GM19193 (cell line): ENCODE measurements around the gene INAFM2.
A peak's percentile ranks its signal among the peaks of the same experiment; 100 is the strongest.

Experiments used
- POLR2A ChIP-seq: IDR thresholded peaks from 4 replicates; pipeline ENCODE4 v1.6.1; 2011; ENCODE audit not compliant: insufficient read depth, insufficient read length; ENCODE audit errors: extremely low read depth

INAFM2 gene

GRCh38 chr15:40295877-40296560 is 27.5 kb upstream of the INAFM2 start:
- TF ChIP-seq POLR2A: no peak

GRCh38 chr15:40296561-40297230 is 26.8 kb upstream of the INAFM2 start:
- TF ChIP-seq POLR2A: no peak

DNA sequence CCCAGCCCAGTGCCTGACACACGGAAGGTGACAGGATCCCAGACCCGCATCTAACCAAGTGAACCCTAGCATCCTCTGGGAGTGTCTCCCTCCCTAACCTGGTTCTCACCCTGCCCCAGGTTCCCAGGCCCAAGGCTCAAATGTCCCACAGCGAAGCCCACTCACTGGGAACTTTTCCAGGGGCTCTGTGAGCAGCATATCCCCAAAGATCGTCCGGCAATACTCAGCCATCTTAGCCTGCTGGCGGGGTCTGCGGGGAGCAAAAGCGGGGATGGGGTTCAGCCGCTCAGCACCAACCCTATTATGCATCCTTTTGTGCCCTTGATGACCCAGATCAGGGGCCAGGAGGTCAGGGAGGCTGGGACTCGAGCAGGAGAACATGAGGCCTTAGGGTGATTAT is 26.1 kb upstream of the INAFM2 start:
- TF ChIP-seq POLR2A: no peak

GRCh38 chr15:40298216-40298935 is 25.1 kb upstream of the INAFM2 start:
- TF ChIP-seq POLR2A: no peak

DNA sequence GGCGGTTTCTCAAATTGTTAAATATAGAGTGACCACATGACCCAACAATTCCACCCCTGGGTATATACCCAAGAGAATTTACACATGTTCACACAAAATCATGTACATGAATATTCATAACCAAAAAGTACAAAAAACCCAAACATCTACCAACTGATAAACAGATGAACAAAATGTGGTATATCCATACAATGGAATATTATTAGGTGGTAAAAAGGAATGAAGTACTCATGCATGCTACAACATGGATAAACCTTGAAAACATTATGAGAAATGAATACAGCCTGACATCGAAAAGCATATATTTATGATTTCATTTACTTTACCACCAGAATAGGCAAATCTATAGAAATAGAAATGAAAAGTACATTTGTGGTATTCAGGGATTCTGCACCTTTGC is 23.1 kb upstream of the INAFM2 start:
- TF ChIP-seq POLR2A: no peak

GRCh38 chr15:40300771-40301170 is 22.7 kb upstream of the INAFM2 start:
- TF ChIP-seq POLR2A: no peak

GRCh38 chr15:40301467-40302179 is 21.9 kb upstream of the INAFM2 start:
- TF ChIP-seq POLR2A: no peak

- TF ChIP-seq POLR2A: no peak
These were observed 21.1 kb upstream of the INAFM2 start for GRCh38 chr15:40302288-40302886.

GRCh38 chr15:40302981-40303380 is 20.5 kb upstream of the INAFM2 start:
- no peak for TF ChIP-seq POLR2A

- no peak for TF ChIP-seq POLR2A
These were observed 19.9 kb upstream of the INAFM2 start for GRCh38 chr15:40303576-40303975.

DNA sequence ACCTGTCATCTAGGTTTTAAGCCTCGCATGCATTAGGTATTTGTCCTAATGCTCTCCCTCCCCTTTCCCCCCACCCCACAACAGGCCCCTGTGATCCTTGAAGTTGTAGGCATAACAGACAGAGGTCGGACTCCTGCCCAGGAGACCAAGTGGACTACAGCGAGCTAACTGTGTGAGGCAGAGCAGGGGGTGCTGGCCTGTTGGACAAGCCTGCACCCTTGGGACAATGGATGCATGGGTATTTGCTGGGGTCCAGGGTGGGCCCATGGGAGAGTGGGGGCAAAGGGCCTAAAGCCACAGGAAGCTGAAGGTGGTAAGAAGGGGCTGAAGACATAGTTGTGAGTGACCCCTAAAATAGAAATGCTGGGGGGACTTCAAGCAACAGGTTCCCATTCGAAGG is 18.2 kb upstream of the INAFM2 start:
- no peak for TF ChIP-seq POLR2A

DNA sequence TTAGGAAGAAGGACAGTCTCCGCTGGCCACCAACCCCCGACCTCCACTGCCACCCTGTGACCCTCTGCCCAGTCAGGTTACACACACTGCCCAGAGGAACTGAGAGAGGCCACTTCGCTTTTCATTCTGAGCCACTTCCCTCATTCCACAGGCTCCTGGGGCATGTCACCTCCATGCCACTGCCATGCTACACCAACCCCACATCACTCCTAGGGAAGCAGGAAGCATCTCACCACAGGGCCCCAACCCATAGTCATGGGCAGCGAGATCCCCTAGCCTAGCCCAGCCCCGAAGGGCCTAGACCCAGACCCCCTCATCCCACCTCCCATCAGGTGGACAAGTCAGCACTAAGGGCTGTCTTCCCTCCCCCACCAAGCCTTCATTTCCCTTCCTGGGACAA is 17.1 kb upstream of the INAFM2 start:
- TF ChIP-seq POLR2A: no peak

DNA sequence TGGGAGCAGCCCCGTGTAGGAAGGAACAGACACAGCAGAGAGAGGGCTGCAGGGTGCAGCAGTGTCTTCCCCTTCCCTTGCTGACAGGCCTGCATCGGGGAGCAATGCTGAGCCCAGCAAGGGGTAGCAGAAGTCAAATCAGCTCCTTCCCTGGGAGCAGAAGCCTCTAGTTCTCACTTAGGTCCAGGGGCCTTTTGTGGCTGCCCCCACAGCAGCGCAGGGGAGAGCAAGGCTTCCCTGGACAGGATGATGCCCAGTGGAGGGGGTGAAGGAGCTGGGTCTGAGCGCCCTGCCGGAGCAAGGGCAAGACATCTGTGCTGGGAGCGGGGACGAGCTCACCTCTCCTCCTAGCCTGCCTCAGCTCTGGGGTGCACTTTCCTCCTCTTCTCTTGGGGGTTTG is 16.6 kb upstream of the INAFM2 start:
- TF ChIP-seq POLR2A: no peak

DNA sequence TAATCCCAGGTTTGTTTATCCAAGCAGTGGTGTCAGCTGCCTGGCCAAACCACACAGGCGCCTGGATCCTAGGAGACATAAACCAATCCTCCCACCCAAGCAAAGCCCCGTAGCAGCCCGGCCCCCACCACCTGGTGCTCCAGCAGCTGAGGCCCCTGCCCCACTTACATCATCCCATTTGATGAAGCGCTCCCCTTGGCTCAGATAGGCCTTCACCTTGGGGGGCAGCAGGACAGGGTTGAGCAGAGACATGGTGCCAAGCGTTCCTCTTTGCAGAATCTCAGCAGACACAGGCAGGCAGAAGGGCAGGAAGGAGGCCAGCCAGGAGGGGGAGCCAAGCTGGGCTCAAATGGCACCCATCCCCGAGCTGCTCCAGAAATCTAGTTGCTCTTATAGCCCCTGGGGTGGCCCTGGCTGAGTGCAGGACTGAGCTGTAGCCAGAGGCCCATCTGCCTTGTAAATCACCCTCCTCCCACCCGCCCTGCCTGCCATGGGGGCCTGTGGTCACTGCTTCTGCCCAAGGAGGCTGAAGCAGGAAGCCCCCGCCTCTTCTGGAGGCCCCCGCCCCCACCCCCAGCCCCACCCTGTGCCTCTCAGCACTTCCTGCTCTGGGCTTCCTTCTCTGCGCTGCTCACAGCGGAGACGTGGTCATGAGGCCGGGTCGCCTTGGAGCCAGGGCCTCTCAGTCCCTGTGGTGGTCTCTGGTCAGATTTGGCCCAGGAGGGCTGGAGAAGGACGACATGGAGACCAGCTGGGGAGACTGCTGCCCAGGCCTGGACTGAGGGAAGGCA is 15.9 kb upstream of the INAFM2 start, which contains the start of gene PLCB2:
TSS of gene PLCB2 (minus strand) at position 515 of the 791 bp plus-strand sequence. CDS start at position 252, 263 bp downstream.
- peak; percentile 70 for TF ChIP-seq POLR2A
